ENCODE data around the gene CTSD. TPM values are rescaled to one million over a fixed set of nuclear protein-coding genes. Genes with fewer than 3 reads are reported as not detected.

Gene CTSD
- total RNA-seq, 1 experiment from 2014 or later = 367 TPM

- no peak for TF ChIP-seq CTCF (IDR thresholded peaks at IDR 0.05; ENCODE audit: unreplicated experiment)
- H3K36me3 Mint-ChIP-seq (ENCODE audit: insufficient read depth, unreplicated experiment) = peaks cover 16% of the 10 kb centered on the region
- H3K4me1 Mint-ChIP-seq (ENCODE audit: insufficient read depth, unreplicated experiment) = peaks cover 14% of the 10 kb centered on the region
- no peaks in the 10 kb centered on the region for H3K27me3 Mint-ChIP-seq (ENCODE audit: insufficient read depth, unreplicated experiment)
- ChIA-PET POLR2A (interaction anchor here (1.1 kb wide), 1 partner anchor 88 kb away, joined by 3 read pairs; no protein-coding TSS in a partner anchor), CTCF (interaction anchor here (0.6 to 1.1 kb wide), 2 partner anchors 88 to 832 kb away, joined by 4 to 5 read pairs; no protein-coding TSS in a partner anchor)
- intact Hi-C loops (cut with micrococcal nuclease) = loop anchor here (5.0 kb wide), 1 partner anchor 82 kb away; no protein-coding TSS in a partner anchor
- H3K27ac Mint-ChIP-seq (ENCODE audit: low read depth, unreplicated experiment) = no peak overlapping the region
- no peak for DNase-seq (ENCODE audit: unreplicated experiment)
- no peak overlapping the region for H3K4me3 Mint-ChIP-seq (ENCODE audit: unreplicated experiment)
- BruUV-seq (replicated peaks) = no TSS peak
- no peaks in the 10 kb centered on the region for H3K9me3 Mint-ChIP-seq (ENCODE audit: unreplicated experiment)
Observed at GRCh38 chr11:1744891-1745700, 18.6 kb downstream of the CTSD start.

- Mint-ChIP-seq H3K4me1 (ENCODE audit: insufficient read depth, unreplicated experiment) (peaks cover 6% of the 10 kb centered on the region), H3K9me3 (ENCODE audit: unreplicated experiment) (no peaks in the 10 kb centered on the region), H3K4me3 (ENCODE audit: unreplicated experiment) (no peak overlapping the region), H3K36me3 (ENCODE audit: insufficient read depth, unreplicated experiment) (peaks cover 8% of the 10 kb centered on the region), H3K27ac (ENCODE audit: low read depth, unreplicated experiment) (no peak overlapping the region), H3K27me3 (ENCODE audit: insufficient read depth, unreplicated experiment) (peaks cover 7% of the 10 kb centered on the region)
- intact Hi-C loops (cut with micrococcal nuclease) = no loop called here
- BruUV-seq (replicated peaks) = no TSS peak
- ChIA-PET POLR2A (interaction anchor here (0.7 to 1.3 kb wide), 3 partner anchors 9 to 89 kb away, joined by 3 read pairs; no protein-coding TSS in a partner anchor), CTCF (interaction anchor here (0.6 to 1.1 kb wide), 3 partner anchors 89 to 831 kb away, joined by 3 to 5 read pairs (median 4); no protein-coding TSS in a partner anchor)
- DNase-seq (ENCODE audit: unreplicated experiment) = no peak
- no peak for TF ChIP-seq CTCF (IDR thresholded peaks at IDR 0.05; ENCODE audit: unreplicated experiment)
Observed at GRCh38 chr11:1744137-1744886, 19.4 kb downstream of the CTSD start.

- Mint-ChIP-seq H3K4me1 (ENCODE audit: insufficient read depth, unreplicated experiment) (peaks cover 6% of the 10 kb centered on the region), H3K4me3 (ENCODE audit: unreplicated experiment) (no peak overlapping the region), H3K27ac (ENCODE audit: low read depth, unreplicated experiment) (no peak overlapping the region), H3K9me3 (ENCODE audit: unreplicated experiment) (no peaks in the 10 kb centered on the region), H3K27me3 (ENCODE audit: insufficient read depth, unreplicated experiment) (peaks cover 14% of the 10 kb centered on the region), H3K36me3 (ENCODE audit: insufficient read depth, unreplicated experiment) (peaks cover 6% of the 10 kb centered on the region)
- no TSS peak for BruUV-seq (replicated peaks)
- ChIA-PET POLR2A (interaction anchor here (1.1 to 1.3 kb wide), 2 partner anchors 8 to 90 kb away, joined by 3 read pairs; no protein-coding TSS in a partner anchor), CTCF (interaction anchor here (1.0 kb wide), 1 partner anchor 179 kb away, joined by 3 read pairs; no protein-coding TSS in a partner anchor)
- DNase-seq (ENCODE audit: unreplicated experiment) = no peak
- intact Hi-C loops (cut with micrococcal nuclease) = no loop called here
- TF ChIP-seq CTCF (IDR thresholded peaks at IDR 0.05; ENCODE audit: unreplicated experiment) = no peak
Observed at GRCh38 chr11:1743585-1744136, 20.1 kb downstream of the CTSD start.
